Measurements from ENCODE around the gene SIRT3.
"Not testable (repeated sequence)": the region's sequence is repeated elsewhere in the genome, so short reads cannot be mapped to it uniquely, and the experiment has no call there.

Gene SIRT3

DNA sequence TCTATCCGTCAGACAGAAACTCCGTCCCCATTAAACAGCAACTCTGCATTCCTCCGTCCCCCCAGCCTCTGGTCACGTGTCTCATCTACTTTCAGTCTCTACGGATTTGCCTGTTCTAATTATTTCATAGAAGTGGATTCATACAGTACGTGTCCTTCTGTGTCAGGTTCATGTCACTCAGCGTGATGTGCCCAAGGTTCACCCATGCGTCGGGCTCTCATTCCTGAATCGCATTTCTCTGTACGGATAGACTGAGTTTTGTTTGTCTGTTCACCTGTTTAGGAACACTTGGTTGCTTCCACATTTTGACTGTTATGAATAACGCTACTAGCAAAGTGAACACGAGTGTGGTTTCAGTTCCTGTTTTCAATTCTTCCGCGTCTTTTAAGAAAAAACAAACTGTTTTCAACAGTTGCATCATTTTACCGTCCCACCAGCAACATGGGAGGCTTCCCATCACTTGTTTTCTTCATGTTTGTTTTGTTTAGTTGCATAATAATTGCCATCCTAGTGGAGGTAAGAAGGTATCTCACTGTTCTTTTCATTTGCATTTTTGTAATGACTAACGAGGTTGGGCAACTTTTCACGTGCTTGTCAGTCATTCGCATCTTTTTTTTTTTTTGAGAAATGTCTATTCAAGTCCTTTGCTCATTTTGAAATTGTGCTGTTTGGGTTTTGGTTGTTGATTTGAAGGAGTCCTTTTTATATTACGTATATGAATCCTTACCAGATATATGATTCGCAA, 33.2 kb upstream of the SIRT3 start:
- Histone ChIP-seq H2BK15ac (ENCODE audit: low read depth, poor library complexity, severe bottlenecking) (no peak overlapping the region), H4K91ac (ENCODE audit: low read length) (no peak overlapping the region), H3K4me3 (ENCODE audit: insufficient read depth in 1 of 2, low read depth in 1 of 2, low read length in 2 of 2) (peak overlapping the region in 1 of 2 experiments; percentile 70), H2AK5ac (ENCODE audit: low read length, severe bottlenecking) (no peak overlapping the region), H3K36me3 (ENCODE audit: control insufficient read depth in 1 of 2, insufficient read depth in 2 of 2, low read depth in 1 of 2, low read length in 2 of 2) (no peaks in the 10 kb centered on the region), H2AFZ (ENCODE audit: low read depth, low read length) (no peak overlapping the region), H3K18ac (ENCODE audit: low read depth in 1 of 2, low read length in 2 of 2) (no peak overlapping the region), H3K27ac (ENCODE audit: low read length, poor library complexity, severe bottlenecking) (no peak overlapping the region), H3K4ac (ENCODE audit: low read depth in 1 of 2, low read length in 2 of 2) (no peak overlapping the region), H3K14ac (ENCODE audit: low read length in 2 of 2) (no peak overlapping the region), H3K23ac (ENCODE audit: low read length in 2 of 2) (no peak overlapping the region), H3K79me1 (replicated peaks; ENCODE audit: low read length, poor library complexity, severe bottlenecking) (no peaks in the 10 kb centered on the region), H3K27me3 (ENCODE audit: control insufficient read depth in 1 of 2, insufficient read depth in 1 of 2, low read length in 2 of 2) (peaks cover 7 to 42% of the 10 kb centered on the region in 2 experiments), H3K9me3 (ENCODE audit: control insufficient read depth, low read length) (no peaks in the 10 kb centered on the region), H2BK12ac (ENCODE audit: low read length in 2 of 2) (no peak overlapping the region), H3K4me2 (ENCODE audit: low read length, poor library complexity, severe bottlenecking) (no peak overlapping the region), H4K8ac (ENCODE audit: low read length) (no peak overlapping the region), H3K9ac (ENCODE audit: low read length) (peak overlapping the region; percentile 75), H3K4me1 (ENCODE audit: control insufficient read depth, insufficient read depth, low read depth, low read length) (peaks cover 6% of the 10 kb centered on the region), H2BK120ac (ENCODE audit: low read depth, low read length) (no peak overlapping the region), H2BK5ac (ENCODE audit: low read depth, low read length, poor library complexity, severe bottlenecking) (no peak overlapping the region)
- WGBS = 80% methylated on average over 19 of the region's 21 CpGs
- DNase-seq = no peak

DNA sequence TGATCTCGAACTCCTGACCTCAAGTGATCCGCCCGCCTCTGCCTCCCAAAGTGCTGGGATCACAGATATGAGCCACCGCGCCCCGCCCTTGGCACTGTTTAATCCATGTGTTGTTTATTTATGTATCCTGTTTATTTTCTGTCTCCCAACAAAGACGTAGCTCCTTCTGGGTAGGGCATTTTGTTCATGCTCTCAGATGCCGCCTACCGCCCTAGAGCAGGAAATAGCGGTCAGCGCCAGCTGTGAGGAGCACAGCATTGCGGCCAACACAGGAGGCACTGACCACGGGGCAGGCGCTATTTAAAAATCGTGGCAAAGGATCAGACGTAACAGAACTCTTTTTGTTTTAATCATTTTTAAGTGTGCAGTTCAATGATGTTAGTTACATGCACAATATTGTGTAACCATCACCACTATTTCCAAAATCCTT, 32.6 kb upstream of the SIRT3 start:
- not testable (repeated sequence) for H2BK12ac ChIP-seq (ENCODE audit: low read length in 2 of 2); H3K18ac ChIP-seq (ENCODE audit: low read depth in 1 of 2, low read length in 2 of 2); H3K4ac ChIP-seq (ENCODE audit: low read depth in 1 of 2, low read length in 2 of 2); H2AFZ ChIP-seq (ENCODE audit: low read depth, low read length); H2AK5ac ChIP-seq (ENCODE audit: low read length, severe bottlenecking); H3K9me3 ChIP-seq (ENCODE audit: control insufficient read depth, low read length); H4K8ac ChIP-seq (ENCODE audit: low read length); H2BK15ac ChIP-seq (ENCODE audit: low read depth, poor library complexity, severe bottlenecking); H3K23ac ChIP-seq (ENCODE audit: low read length in 2 of 2); H3K36me3 ChIP-seq (ENCODE audit: control insufficient read depth in 1 of 2, insufficient read depth in 2 of 2, low read depth in 1 of 2, low read length in 2 of 2); H2BK5ac ChIP-seq (ENCODE audit: low read depth, low read length, poor library complexity, severe bottlenecking); H3K14ac ChIP-seq (ENCODE audit: low read length in 2 of 2); H3K79me1 ChIP-seq (replicated peaks; ENCODE audit: low read length, poor library complexity, severe bottlenecking); DNase-seq; H4K91ac ChIP-seq (ENCODE audit: low read length); H3K4me1 ChIP-seq (ENCODE audit: control insufficient read depth, insufficient read depth, low read depth, low read length); H2BK120ac ChIP-seq (ENCODE audit: low read depth, low read length); H3K4me2 ChIP-seq (ENCODE audit: low read length, poor library complexity, severe bottlenecking); H3K27ac ChIP-seq (ENCODE audit: low read length, poor library complexity, severe bottlenecking)
- peak overlapping the region in 1 of 2 experiments; percentile 70 for H3K4me3 ChIP-seq (ENCODE audit: insufficient read depth in 1 of 2, low read depth in 1 of 2, low read length in 2 of 2)
- peak overlapping the region; percentile 75 for H3K9ac ChIP-seq (ENCODE audit: low read length)
- WGBS = 85% methylated on average over 14 of the region's 16 CpGs
- H3K27me3 ChIP-seq (ENCODE audit: control insufficient read depth in 1 of 2, insufficient read depth in 1 of 2, low read length in 2 of 2) = peaks cover 7 to 36% of the 10 kb centered on the region in 2 experiments

DNA sequence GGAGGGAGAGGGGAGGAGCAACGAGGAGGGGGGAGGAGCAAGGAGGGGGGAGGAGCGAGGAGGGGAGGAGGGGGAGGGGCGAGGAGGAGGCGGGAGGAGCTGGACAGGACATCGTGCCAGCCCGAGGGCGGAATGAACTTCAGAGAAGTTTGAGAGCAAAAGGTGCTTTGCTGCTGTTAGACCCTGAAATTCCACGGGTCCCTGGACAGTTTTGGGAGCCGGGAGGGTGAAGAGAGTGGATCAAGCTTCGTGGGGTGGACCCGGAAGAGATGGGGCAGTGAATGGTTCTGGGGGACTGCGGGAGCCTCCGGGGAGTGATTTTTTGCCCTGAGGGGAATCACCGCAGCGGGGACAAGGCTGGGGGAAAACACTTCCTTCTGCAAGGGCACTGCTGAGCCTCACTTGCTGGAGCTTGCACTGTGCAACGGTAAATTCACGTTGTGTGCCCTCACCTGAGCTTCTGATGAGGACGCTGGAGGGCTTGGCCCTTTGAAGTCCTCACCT, 31.4 kb upstream of the SIRT3 start:
- H4K91ac ChIP-seq (ENCODE audit: low read length) = no peak overlapping the region
- 75% methylated on average over 17 of the region's 18 CpGs for WGBS
- H4K8ac ChIP-seq (ENCODE audit: low read length) = no peak overlapping the region

DNA sequence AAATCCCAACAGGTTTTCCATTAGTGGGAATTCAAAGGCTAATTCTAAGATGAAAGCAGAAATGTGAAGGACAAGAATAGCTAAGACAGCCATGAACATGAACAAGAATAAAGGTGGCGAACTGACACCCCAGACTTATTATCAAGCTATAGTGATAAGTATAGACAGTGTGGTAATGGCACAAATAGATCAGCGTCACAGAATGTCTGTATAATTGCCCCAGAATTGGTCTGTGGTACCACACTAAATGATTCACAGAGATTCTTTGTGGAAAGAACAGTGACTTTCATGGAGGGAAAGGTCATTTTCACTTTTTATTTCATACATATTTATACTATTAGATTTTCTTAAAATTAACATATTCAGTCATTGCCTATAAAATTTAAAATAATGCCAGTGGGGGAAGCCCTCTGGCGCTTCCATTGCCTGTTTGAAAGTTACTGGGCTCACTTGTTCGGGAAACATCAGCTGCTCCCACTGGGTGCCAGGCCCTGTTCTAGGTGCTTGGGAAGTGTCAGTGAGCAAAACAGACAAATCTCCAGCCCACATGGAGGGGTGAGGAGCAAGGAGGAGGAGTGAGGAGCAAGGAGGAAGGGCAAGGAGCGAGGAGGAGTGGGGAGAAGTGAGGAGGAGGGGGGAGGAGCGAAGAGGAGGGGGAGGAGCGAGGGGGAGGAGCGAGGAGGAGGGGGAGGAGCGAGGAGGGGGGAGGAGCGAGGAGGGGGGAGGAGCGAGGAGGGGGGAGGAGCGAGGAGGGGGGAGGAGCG, 30.7 kb upstream of the SIRT3 start:
- H3K4me3 ChIP-seq (ENCODE audit: insufficient read depth in 1 of 2, low read depth in 1 of 2, low read length in 2 of 2) = no peak overlapping the region
- no peak overlapping the region for H3K4ac ChIP-seq (ENCODE audit: low read depth in 1 of 2, low read length in 2 of 2)
- H2BK120ac ChIP-seq (ENCODE audit: low read depth, low read length) = no peak overlapping the region
- no peak overlapping the region for H2BK5ac ChIP-seq (ENCODE audit: low read depth, low read length, poor library complexity, severe bottlenecking)
- no peaks in the 10 kb centered on the region for H3K9me3 ChIP-seq (ENCODE audit: control insufficient read depth, low read length)
- no peak overlapping the region for H2BK12ac ChIP-seq (ENCODE audit: low read length in 2 of 2)
- H4K91ac ChIP-seq (ENCODE audit: low read length) = no peak overlapping the region
- H3K4me2 ChIP-seq (ENCODE audit: low read length, poor library complexity, severe bottlenecking) = no peak overlapping the region
- H3K14ac ChIP-seq (ENCODE audit: low read length in 2 of 2) = no peak overlapping the region
- no peaks in the 10 kb centered on the region for H3K79me1 ChIP-seq (replicated peaks; ENCODE audit: low read length, poor library complexity, severe bottlenecking)
- no peak overlapping the region for H3K18ac ChIP-seq (ENCODE audit: low read depth in 1 of 2, low read length in 2 of 2)
- no peak overlapping the region for H2AK5ac ChIP-seq (ENCODE audit: low read length, severe bottlenecking)
- H3K4me1 ChIP-seq (ENCODE audit: control insufficient read depth, insufficient read depth, low read depth, low read length) = peaks cover 5% of the 10 kb centered on the region
- H2BK15ac ChIP-seq (ENCODE audit: low read depth, poor library complexity, severe bottlenecking) = no peak overlapping the region
- no peak overlapping the region for H3K23ac ChIP-seq (ENCODE audit: low read length in 2 of 2)
- no peaks in the 10 kb centered on the region for H3K36me3 ChIP-seq (ENCODE audit: control insufficient read depth in 1 of 2, insufficient read depth in 2 of 2, low read depth in 1 of 2, low read length in 2 of 2)
- no peak for DNase-seq
- no peak overlapping the region for H2AFZ ChIP-seq (ENCODE audit: low read depth, low read length)
- no peak overlapping the region for H3K9ac ChIP-seq (ENCODE audit: low read length)
- peaks cover 3 to 21% of the 10 kb centered on the region in 2 experiments for H3K27me3 ChIP-seq (ENCODE audit: control insufficient read depth in 1 of 2, insufficient read depth in 1 of 2, low read length in 2 of 2)
- 98% methylated on average over 4 of the region's 13 CpGs for WGBS
- no peak overlapping the region for H4K8ac ChIP-seq (ENCODE audit: low read length)
- no peak overlapping the region for H3K27ac ChIP-seq (ENCODE audit: low read length, poor library complexity, severe bottlenecking)

More for the DNA sequence above, 31.4 kb upstream of the SIRT3 start:
- Histone ChIP-seq H3K27me3 (ENCODE audit: control insufficient read depth in 1 of 2, insufficient read depth in 1 of 2, low read length in 2 of 2) (peaks cover 3 to 28% of the 10 kb centered on the region in 2 experiments), H3K14ac (ENCODE audit: low read length in 2 of 2) (no peak overlapping the region), H2AFZ (ENCODE audit: low read depth, low read length) (no peak overlapping the region), H3K23ac (ENCODE audit: low read length in 2 of 2) (no peak overlapping the region), H2BK15ac (ENCODE audit: low read depth, poor library complexity, severe bottlenecking) (no peak overlapping the region), H3K36me3 (ENCODE audit: control insufficient read depth in 1 of 2, insufficient read depth in 2 of 2, low read depth in 1 of 2, low read length in 2 of 2) (no peaks in the 10 kb centered on the region), H3K9me3 (ENCODE audit: control insufficient read depth, low read length) (no peaks in the 10 kb centered on the region), H2AK5ac (ENCODE audit: low read length, severe bottlenecking) (no peak overlapping the region), H3K4ac (ENCODE audit: low read depth in 1 of 2, low read length in 2 of 2) (no peak overlapping the region), H3K79me1 (replicated peaks; ENCODE audit: low read length, poor library complexity, severe bottlenecking) (no peaks in the 10 kb centered on the region), H3K27ac (ENCODE audit: low read length, poor library complexity, severe bottlenecking) (no peak overlapping the region), H3K4me2 (ENCODE audit: low read length, poor library complexity, severe bottlenecking) (no peak overlapping the region), H3K9ac (ENCODE audit: low read length) (no peak overlapping the region), H2BK120ac (ENCODE audit: low read depth, low read length) (no peak overlapping the region), H3K4me1 (ENCODE audit: control insufficient read depth, insufficient read depth, low read depth, low read length) (peaks cover 6% of the 10 kb centered on the region), H2BK5ac (ENCODE audit: low read depth, low read length, poor library complexity, severe bottlenecking) (no peak overlapping the region), H3K4me3 (ENCODE audit: insufficient read depth in 1 of 2, low read depth in 1 of 2, low read length in 2 of 2) (no peak overlapping the region), H3K18ac (ENCODE audit: low read depth in 1 of 2, low read length in 2 of 2) (no peak overlapping the region), H2BK12ac (ENCODE audit: low read length in 2 of 2) (no peak overlapping the region)
- DNase-seq = no peak

All from mesenchymal stem cell (in vitro differentiated cells and primary cell).